ENCODE results near the gene COL8A1. TPM values are rescaled to one million over a fixed set of nuclear protein-coding genes. Genes with fewer than 3 reads are reported as not detected.

COL8A1 gene
- total RNA-seq, 1 experiment from 2014 or later: 0.13 TPM

- no peak for DNase-seq (ENCODE audit: low spot score)
These were observed 121.6 kb downstream of the COL8A1 start for GRCh38 chr3:99760031-99760430.

DNA sequence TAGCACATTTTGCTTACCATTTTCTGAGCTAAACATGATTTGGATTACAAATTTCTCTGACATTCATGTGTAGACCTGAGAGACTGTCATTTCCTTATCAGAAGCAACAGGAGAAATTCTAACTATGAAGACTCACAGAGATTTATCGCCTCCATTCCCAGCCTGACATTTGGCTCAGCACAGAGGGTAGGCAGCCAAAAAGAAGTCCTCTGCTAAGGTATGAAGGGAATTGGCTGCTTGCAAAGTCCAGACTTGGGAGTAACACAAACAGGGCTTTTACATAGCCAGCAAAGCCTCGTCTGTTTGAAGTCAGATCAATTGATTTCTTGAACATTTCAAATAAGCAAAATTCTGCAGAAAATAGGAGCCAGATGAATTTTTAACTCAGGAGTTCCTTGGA, 122.2 kb downstream of the COL8A1 start:
- DNase-seq (ENCODE audit: low spot score): no peak

DNA sequence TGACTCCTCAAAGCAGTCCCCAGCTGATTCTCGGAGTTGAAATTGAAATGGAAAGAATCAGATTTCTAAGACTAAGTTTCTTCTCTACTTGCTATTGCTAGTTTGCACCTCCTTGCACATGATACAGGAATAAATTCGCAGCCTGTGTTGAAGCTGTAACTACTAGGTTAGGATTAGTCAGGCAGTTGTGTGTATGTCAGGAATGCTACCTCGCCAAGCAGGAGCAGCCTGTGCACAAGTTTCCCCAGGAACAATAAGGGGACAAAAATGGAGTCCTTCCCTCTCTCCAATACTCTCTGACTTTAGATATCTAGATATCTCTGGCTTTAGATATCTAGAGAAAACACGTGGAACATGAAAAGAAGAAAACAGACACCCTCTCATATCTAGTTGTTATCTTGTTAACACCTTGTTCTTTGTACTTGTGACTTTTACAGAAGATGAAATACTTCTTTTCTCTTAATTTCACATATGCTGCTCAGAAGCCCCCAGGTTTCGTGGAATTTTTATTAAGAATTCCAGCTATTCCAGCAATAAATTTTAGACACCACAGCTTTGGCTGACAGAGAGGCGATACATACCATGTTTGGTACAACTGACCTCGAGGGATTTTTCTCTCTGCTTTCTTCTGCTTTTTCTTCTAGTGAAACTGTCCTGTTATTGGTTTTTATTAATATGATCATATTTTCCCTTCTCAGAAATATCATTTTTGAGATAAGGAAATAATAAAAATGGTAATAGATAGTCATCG, 123.2 kb downstream of the COL8A1 start:
- DNase-seq (ENCODE audit: low spot score): no peak

DNA sequence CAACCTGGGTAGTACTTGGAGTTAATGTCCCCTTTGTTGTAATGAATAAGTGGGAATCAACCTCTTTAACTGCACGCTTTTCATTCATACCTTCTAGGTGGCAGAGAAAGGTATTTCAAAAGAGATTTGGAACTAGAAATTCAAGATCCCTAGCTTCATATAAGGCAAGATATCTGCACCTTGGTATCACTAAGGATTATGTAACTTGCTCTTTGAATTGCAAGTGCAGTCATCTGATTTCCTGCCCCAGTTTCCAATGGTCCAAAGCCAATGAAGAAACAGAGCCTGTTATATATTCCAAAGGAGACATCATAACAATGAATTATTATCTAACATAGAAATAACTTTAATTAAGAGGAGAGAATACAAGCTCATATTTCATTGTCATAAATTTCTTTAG, 124.5 kb downstream of the COL8A1 start:
- no peak for DNase-seq (ENCODE audit: low spot score)

- DNase-seq (ENCODE audit: low spot score): no peak
These were observed 126.0 kb downstream of the COL8A1 start for GRCh38 chr3:99764377-99764776.

- DNase-seq (ENCODE audit: low spot score): no peak
These were observed 126.9 kb downstream of the COL8A1 start for GRCh38 chr3:99765042-99765942.

- DNase-seq (ENCODE audit: low spot score): no peak
These were observed 128.9 kb downstream of the COL8A1 start for GRCh38 chr3:99767291-99767690.

DNA sequence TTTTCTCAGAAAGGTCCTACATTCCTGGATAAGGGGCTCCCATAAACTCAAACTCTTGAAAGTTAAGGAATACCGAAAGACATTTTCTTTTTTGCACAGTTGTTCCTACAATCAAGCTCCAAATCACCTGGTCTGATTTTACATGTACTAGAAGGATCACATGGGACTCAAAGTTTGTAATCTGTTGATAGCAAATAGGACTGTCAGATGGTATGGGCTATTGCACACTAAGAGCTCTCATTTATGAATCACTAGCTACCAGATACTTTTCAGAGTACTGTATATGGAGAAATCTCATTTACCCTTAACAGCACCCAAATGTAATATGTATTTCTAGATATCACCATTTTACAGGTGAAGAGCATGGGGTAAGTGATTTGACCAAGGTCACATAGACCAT, 129.7 kb downstream of the COL8A1 start:
- no peak for DNase-seq (ENCODE audit: low spot score)

- no peak for DNase-seq (ENCODE audit: low spot score)
These were observed 130.6 kb downstream of the COL8A1 start for GRCh38 chr3:99768808-99769501.

GRCh38 chr3:99772171-99772570, 133.8 kb downstream of the COL8A1 start:
- DNase-seq (ENCODE audit: low spot score): no peak

DNA sequence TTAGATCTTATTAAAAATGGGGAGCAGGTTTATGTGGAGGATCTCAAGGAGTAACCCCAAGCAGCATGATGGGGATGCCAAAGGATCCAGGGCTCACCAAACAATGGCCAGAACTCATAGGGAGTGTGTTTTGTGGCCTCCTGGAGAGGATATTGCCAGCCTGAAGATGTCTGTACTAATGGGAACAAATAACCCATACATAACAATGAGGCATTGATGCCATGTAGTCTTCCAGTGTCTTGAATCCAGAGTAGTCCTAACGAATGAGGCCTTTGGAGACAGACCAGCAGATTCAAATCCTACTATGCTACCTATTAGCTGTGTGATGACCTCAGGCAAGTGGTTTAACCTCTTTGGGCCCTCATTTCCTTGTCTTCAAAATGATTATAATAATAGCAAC, 134.3 kb downstream of the COL8A1 start:
- no peak for DNase-seq (ENCODE audit: low spot score)

DNA sequence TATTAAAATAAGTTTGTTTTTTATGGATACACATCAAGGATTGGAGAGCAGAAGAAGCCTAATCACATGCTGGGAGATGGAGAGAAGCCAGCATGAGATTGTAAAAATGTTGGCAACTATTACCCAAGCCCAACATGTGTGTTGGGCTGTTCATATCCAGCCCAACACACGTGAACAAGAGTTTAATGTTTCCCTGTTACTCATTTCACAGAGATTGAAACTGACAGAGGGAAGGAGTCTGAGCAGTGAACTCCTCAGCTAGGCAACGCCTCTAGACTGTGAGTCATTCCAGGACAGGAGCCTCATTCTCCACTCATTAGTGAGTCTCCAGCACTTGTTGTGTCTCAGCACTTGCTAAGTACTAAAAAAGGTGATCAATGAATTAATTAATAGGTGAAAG, 136.1 kb downstream of the COL8A1 start:
- DNase-seq (ENCODE audit: low spot score): no peak

DNA sequence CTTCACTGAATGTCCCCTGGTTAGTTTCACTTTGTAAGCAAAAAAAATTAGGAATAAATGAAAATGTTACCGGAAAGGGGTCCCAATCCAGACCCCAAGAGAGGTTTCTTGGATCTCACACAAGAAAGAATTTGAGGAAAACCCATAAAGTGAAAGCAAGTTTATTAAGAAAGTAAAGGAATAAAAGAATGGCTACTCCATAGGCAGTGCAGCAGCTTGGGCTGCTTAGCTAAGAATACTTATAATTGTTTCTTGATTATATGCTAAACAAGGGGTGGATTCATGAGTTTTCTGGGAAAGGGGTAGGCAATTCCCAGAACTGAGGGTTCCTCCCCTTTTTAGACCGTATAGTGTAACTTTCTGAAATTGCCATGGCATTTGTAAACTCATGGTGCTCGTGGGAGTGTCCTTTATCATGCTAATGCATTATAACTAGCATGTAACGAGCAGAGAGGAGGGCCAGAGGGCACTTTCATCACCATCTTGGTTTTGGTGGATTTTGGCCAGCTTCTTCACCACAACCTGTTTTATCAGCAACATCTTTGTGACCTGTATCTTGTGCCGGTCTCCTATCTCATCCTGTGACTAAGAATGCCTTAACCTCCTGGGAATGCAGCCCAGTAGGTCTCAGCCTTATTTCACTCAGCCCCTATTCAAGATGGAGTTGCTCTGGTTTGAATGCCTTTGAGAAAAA, 138.3 kb downstream of the COL8A1 start:
- DNase-seq (ENCODE audit: low spot score): no peak

DNA sequence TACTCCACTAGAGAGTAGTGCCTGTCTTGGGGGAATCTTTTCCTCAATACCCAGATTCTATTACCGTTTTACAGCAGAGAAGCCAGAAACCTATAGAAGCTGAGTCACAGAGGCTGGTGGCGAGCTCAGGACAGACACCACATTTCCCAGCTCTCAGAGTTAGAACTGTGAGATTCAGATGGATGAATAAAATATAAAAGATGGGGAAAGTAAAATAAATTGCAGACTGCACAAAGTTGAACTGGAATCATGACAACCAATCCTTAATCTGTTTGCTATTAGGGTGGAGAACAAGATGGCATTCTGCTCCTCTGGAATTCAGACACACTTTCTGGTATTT, 138.8 kb downstream of the COL8A1 start:
- no peak for DNase-seq (ENCODE audit: low spot score)

GRCh38 chr3:99777708-99778107, 139.3 kb downstream of the COL8A1 start:
- no peak for DNase-seq (ENCODE audit: low spot score)

DNA sequence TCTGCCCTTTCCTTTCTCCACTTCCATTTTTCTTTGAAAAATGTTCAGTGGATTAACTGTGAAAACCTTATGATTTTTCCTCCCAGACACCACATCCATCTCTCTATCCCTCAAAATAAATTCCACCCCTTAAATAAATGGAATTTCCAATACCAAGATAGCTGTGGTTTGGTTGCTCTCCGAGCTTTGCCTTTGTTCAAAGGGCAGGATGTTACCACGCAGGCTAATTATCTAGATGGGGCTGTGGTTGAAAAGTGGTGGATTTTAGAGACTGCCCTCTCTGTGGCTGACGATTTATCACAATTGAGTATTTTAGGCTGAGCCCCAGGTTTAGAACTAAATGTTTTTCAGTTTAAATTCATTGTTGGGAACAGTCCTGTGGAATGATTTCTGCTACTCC, 142.4 kb downstream of the COL8A1 start:
- no peak for DNase-seq (ENCODE audit: low spot score)

DNA sequence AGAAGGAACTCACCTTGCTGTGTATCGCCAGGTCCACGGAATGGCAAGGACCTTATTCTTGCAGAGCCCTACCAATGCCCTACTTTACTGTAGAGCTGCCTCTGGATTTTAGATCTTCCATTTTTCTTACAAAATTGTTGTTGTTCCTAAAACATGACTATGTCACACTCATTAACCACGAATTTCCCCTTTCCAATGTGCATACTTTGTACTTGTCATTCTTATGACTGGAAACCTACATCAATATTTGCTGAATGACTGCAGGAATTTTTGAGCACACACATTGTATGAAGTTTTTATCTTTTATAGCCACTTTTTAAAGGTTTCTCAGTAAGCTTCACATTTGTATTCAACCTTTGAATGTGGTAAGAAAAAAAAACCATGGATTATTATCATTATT, 143.4 kb downstream of the COL8A1 start:
- no peak for DNase-seq (ENCODE audit: low spot score)

- DNase-seq (ENCODE audit: low spot score): no peak
These were observed 144.7 kb downstream of the COL8A1 start for GRCh38 chr3:99783011-99783573.

- DNase-seq (ENCODE audit: low spot score): peak; percentile 74
These were observed 150.8 kb downstream of the COL8A1 start for GRCh38 chr3:99789011-99789721.

- DNase-seq (ENCODE audit: low spot score): no peak
These were observed 156.1 kb downstream of the COL8A1 start for GRCh38 chr3:99794485-99794884.

DNA sequence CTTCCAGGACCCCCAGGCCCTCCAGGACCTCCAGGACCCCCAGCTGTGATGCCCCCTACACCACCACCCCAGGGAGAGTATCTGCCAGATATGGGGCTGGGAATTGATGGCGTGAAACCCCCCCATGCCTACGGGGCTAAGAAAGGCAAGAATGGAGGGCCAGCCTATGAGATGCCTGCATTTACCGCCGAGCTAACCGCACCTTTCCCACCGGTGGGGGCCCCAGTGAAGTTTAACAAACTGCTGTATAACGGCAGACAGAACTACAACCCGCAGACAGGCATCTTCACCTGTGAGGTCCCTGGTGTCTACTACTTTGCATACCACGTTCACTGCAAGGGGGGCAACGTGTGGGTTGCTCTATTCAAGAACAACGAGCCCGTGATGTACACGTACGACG, 157.2 kb downstream of the COL8A1 start:
- DNase-seq (ENCODE audit: low spot score): no peak
